ENCODE measurements around the gene OPRL1. TPM values are rescaled to one million over a fixed set of nuclear protein-coding genes. Genes with fewer than 3 reads are reported as not detected.

Gene OPRL1
- total RNA-seq, 4 donors from 2014 or later: 0.15 to 0.88 (median 0.28) TPM

DNA sequence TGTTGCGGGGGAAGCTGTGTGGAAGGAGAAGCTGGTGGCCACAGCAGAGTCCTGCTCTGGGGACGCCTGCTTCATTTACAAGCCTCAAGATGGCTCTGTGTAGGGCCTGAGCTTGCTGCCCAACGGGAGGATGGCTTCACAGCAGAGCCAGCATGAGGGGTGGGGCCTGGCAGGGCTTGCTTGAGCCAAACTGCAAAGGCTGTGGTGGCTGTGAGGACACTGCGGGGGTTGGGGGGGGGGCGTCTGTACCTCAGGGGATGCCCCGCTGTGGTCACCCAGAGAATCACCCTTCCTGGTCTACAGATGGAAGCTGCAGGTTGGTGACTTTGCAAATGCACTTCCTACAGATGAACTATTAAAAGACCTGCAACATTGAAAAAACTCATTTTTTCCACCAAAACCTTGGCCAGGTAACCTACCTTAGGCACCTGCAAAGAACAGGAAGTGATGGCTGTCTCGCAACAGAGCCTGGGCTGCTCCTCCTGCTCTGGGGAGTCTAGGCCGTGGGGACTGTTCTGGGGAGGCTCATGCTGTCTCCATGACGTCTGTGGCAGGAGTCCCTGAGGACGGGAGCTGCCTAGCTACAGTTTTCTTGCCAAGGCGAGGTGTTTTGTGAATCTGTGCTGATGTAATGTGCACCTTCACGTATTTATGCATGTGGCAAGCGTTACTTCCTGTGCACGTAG is 20.1 kb downstream of the OPRL1 start:
- intact Hi-C loops (cut with DNase I; ENCODE audit: low total_unique reads): no loop called here
- no peak for TF ChIP-seq POLR2A (IDR thresholded peaks at IDR 0.05)
- TF ChIP-seq, protein P1, sequence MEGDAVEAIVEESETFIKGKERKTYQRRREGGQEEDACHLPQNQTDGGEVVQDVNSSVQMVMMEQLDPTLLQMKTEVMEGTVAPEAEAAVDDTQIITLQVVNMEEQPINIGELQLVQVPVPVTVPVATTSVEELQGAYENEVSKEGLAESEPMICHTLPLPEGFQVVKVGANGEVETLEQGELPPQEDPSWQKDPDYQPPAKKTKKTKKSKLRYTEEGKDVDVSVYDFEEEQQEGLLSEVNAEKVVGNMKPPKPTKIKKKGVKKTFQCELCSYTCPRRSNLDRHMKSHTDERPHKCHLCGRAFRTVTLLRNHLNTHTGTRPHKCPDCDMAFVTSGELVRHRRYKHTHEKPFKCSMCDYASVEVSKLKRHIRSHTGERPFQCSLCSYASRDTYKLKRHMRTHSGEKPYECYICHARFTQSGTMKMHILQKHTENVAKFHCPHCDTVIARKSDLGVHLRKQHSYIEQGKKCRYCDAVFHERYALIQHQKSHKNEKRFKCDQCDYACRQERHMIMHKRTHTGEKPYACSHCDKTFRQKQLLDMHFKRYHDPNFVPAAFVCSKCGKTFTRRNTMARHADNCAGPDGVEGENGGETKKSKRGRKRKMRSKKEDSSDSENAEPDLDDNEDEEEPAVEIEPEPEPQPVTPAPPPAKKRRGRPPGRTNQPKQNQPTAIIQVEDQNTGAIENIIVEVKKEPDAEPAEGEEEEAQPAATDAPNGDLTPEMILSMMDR (IDR thresholded peaks at IDR 0.05): no peak
- no peak overlapping the region for H3K4me3 ChIP-seq (ENCODE audit: low read depth, poor library complexity, severe bottlenecking)
- no peak for DNase-seq (ENCODE audit: low spot score in 2 of 2)
- WGBS, 2 donors: 80 to 84% methylated on average over 12 to 14 of the region's 14 CpGs

- DNase-seq (ENCODE audit: low spot score in 2 of 2): no peak
- intact Hi-C loops (cut with DNase I; ENCODE audit: low total_unique reads): no loop called here
- H3K4me3 ChIP-seq (ENCODE audit: low read depth, poor library complexity, severe bottlenecking): no peak overlapping the region
- TF ChIP-seq, protein P1 (IDR thresholded peaks at IDR 0.05): no peak
- TF ChIP-seq POLR2A (IDR thresholded peaks at IDR 0.05): no peak
- 70 to 77% methylated on average over 4 of the region's 4 CpGs for WGBS, 2 donors
Observed at GRCh38 chr20:64100566-64100888, 20.6 kb downstream of the OPRL1 start.

DNA sequence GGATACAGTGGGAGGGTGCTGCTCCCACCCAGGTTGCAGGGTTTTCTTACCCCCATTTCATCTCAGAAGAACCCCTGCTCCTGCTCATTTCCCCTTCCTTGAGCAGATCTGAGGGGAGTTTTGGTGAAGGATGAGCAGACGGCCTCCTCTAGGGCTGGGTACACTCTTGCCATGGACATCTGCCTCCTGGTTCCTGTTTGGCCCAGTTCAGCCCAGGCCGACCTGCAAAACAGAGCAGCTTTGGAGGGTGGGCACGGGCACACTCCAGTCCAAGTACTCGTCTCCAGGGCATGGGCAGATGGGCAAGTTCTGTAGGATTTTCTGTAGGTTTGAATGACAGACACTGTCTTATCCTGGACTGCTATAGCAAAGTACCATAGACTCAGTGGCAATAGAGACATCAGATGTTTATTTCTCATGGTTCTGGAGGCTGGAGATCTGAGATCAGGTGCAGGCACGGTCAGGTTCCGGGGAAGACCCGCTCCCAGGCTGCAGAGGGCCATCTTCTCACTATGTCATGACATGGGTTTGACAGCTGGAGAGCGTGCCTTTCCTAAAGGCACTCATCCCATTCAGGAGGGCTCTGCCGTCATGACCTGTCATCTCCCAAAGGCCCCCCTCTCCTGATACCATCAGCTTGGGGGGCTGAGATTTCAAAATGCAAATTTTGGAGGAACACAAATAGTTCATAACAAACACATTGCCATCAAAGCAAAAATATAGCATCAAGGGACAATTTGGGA is 21.2 kb downstream of the OPRL1 start:
- intact Hi-C loops (cut with DNase I; ENCODE audit: low total_unique reads): no loop called here
- TF ChIP-seq, protein P1 (IDR thresholded peaks at IDR 0.05): no peak
- no peak for TF ChIP-seq POLR2A (IDR thresholded peaks at IDR 0.05)
- no peak overlapping the region for H3K4me3 ChIP-seq (ENCODE audit: low read depth, poor library complexity, severe bottlenecking)
- DNase-seq (ENCODE audit: low spot score in 2 of 2): no peak
- 77 to 80% methylated on average over 9 of the region's 9 CpGs for WGBS, 2 donors

DNA sequence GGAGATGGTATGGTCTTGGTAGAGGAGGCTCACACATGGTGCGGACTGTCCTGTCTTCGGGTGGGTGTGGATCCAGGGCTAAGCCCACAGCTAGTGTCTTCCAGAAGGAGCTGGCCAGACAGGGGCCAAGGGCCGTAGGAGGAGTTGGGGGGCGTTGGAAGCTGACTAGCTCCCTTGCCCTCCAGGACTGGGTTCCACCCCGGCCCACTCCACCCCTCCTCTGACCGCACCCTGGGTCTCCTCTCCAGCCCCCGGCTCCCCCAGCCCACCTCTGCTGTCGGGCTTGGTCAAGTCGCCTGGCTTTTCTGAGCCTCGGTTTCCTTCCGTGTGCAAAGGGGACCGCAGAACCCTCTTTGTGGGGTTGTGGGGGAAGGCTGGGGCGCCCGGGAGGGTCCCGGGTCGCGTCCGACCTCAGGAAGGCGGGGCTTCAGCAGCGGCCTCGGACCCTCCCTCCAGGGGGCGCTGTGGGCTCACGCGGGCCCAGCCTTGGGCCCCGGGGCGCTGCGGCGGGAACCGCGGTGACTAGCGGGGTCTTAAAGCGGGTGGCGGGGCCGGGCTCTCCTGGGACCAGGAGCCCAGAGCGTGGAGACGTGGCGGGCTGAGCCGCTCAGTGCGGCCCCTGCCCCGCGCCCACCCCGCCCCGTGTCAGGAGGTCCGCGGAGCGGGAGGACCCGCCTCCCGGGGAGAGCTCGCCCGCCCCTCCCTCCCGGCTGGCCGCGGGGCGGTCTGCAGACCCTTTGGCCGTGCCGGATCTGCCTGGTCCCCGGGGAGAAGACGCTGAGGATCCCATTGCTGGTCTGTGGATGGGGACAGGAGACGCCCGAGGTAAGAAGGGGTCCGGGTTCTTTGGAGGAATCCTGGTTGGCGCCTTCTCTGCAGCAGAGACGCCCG is 22.1 kb downstream of the OPRL1 start:
- H3K4me3 ChIP-seq (ENCODE audit: low read depth, poor library complexity, severe bottlenecking): no peak overlapping the region
- DNase-seq (ENCODE audit: low spot score in 2 of 2): peak in 1 of 2 donors; percentile 79
- TF ChIP-seq POLR2A (IDR thresholded peaks at IDR 0.05): no peak
- WGBS, 2 donors: 11 to 19% methylated on average over 34 to 56 of the region's 64 CpGs
- intact Hi-C loops (cut with DNase I; ENCODE audit: low total_unique reads): no loop called here

DNA sequence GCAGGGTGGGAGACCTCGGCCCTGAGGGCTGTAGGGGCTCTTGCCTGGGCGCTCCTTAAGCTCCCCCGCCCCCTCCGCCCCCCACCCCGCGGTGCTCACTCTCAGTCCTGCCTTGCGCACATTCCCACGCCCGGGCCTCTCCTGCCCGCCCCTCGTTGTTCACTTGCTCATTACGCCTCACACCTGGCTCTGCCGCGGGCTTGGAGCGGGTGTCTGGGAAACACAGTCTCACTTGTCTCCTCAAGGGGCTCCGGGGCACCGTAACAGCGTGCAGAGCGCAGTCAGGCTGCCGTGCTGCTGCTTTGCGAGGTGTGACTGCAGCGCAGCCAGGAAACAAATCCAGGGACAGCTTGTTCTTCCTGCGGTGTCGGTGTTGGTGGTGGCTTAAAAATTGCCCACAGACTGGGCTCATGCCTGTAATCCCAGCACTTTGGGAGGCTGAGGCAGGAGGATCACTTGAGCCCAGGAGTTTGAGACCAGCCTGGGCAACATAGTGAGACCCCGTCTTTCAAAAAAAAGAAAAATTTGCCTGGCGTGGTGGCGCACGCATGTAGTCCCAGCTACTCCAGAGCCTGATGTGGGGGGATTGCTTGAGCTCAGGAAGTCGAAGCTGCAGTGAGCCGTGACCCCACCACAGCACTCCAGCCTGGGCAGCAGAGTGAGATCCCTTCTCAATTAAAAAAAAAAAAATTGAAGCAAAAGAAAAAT is 22.9 kb downstream of the OPRL1 start:
- no peak overlapping the region for H3K4me3 ChIP-seq (ENCODE audit: low read depth, poor library complexity, severe bottlenecking)
- 23 to 25% methylated on average over 19 to 27 of the region's 30 CpGs for WGBS, 2 donors
- TF ChIP-seq POLR2A (IDR thresholded peaks at IDR 0.05): no peak
- TF ChIP-seq, protein P1 (IDR thresholded peaks at IDR 0.05): no peak
- peak in 1 of 2 donors; percentile 74 for DNase-seq (ENCODE audit: low spot score in 2 of 2)
- intact Hi-C loops (cut with DNase I; ENCODE audit: low total_unique reads): no loop called here

All from lower leg skin (tissue), 4 donors.